Medulla oblongata (tissue), 1 donor: ENCODE results near the gene RERE.
A peak's percentile ranks its signal among the peaks of the same experiment; 100 is the strongest.

Experiments used
- DNase-seq: peaks from one replicate; pipeline ENCODE4 v3.0.0-alpha.2; 2015; ENCODE audit errors: extremely low spot score

RERE gene

GRCh38 chr1:8689431-8690252 lies 127.8 kb downstream of the RERE start:
- no peak for DNase-seq

GRCh38 chr1:8687538-8687937 lies 129.9 kb downstream of the RERE start:
- no peak for DNase-seq

GRCh38 chr1:8687039-8687438 lies 130.4 kb downstream of the RERE start:
- no peak for DNase-seq

DNA sequence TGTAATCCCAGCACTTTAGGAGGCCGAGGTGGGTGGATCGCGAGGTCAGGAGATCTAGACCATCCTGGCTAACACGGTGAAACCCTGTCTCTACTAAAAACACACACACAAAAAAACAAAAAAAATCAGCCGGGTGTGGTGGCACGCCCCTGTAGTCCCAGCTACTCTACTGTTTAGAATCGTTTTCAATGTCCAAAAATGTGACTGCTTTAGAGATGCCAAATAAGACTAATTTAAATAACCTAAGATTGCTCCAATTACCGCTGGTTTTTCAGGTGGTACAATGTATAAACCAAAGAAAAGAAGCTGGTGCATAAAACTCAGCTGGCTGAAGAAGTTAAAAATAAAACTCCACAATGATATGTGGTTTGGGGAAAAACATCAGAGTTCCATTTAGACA lies 132.0 kb downstream of the RERE start:
- DNase-seq: no peak

GRCh38 chr1:8684590-8684989 lies 132.8 kb downstream of the RERE start:
- no peak for DNase-seq

- no peak for DNase-seq
Measured at GRCh38 chr1:8682573-8682972, 134.9 kb downstream of the RERE start.

DNA sequence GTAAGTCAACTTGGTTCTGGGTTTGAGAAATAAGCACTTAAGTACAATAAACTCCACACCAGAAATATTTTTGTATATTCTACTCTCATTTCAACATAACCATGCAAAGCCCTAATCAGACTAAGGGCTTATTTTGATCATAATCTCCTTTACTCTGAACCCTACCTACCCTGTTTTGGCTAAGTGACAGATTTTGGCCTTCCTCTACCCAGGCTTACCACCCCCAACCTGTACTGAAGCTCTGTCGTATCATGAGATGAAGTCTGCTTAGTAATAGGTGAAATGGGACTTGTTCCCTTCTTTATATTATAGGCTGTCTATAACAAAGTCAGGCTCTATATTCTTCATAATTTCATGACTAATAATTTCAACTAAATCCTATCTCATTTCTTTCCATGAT lies 135.5 kb downstream of the RERE start:
- DNase-seq: no peak

DNA sequence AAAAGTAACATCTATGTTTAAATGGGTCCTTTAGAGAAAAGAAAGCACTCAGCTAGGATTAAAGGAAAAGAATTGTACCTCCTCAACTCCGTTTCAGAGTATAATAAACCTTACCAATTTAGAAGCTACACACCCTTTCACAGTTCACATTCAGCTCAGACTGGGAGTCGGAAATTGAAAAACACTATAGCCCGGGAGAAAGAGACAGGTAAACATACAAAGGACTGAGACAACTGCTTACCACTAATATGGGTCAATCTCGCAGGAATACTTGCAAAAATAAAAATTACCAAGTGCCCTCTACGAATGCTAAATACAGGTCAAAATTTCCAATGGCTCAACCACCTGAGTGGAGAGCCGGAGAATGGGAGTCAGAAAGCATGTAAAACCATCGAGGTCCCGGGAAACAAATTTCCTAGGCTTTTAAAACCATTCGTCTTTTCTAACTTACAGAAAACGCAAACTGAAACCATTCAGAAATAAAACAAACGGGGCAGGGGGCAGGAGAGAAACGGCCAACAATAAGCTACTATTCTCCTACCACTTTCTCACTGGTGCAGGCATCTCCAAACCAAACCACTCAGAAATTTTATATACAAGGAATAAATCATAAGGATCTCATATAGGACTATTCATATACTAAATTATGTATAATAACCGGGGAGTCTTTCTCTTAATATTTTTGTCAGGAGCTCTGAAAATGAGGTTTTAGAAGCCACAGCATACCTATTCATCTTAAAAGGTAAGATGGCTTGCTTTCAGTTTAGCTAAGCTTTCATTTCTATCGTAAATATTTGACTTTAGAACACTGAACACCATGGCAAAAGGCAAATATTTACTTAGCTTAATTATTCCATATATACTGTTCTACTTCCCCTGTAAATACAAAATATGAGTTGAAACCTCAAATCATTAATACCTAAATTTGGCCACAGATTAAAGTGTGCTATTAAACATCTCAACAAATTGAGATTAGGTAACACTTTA lies 136.5 kb downstream of the RERE start:
- DNase-seq: no peak

DNA sequence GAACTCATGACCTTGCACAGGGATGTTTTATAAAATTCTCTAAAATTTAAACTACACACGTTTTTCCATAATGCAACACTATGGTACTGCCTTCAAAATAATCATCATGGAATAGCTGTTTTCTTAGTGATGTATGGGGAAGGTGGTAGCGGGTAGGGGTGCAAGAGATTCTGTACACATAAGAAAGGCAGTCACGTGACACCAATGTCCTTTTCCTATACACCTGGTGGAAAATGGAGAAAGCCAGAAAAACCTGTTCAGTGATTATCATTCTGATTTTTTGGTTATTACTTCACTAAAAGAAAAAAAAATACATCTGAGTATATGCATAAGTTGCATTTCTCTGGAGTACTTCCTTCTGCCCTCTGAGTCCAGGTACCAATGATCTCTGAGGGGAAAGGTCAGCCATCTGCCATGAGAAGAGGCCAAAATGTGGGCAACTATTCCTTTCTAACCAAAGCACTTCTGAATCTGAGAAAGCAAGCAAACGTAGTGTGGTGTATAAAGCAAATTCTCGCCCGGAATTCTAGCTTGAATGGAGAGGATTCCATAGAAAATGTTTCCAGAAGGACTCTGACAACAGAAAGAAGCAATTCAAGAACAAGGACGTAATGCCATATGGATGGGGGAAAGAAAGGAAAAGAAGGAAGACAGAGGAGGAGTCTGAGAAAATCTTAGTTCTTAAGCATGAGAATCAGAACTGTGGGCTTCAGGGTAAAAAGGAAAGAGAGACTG lies 137.3 kb downstream of the RERE start:
- no peak for DNase-seq

GRCh38 chr1:8679395-8679800 lies 138.0 kb downstream of the RERE start:
- no peak for DNase-seq

GRCh38 chr1:8678673-8679394 lies 138.6 kb downstream of the RERE start:
- no peak for DNase-seq

DNA sequence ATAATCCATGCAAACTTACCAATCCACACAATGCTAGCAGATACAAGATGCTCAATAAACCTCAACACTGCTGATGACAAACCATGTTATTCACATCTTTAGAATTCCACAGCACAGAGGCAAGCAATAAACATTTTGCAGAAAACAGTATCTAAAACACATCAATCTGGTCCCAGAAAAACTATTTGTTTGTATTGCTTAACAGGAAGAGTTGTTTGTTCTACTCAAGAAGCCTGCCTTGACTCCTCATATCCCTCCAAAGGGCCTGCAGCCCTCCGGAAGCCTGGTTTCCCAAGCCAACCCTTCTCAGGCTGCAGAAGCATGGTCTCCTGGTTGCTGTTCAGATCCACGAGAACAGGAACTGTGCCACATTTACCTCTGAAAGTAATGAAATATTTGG lies 139.7 kb downstream of the RERE start:
- no peak for DNase-seq

- DNase-seq: no peak
Measured at GRCh38 chr1:8676813-8677212, 140.6 kb downstream of the RERE start.

GRCh38 chr1:8676072-8676471 lies 141.4 kb downstream of the RERE start:
- no peak for DNase-seq

GRCh38 chr1:8674912-8675311 lies 142.5 kb downstream of the RERE start:
- no peak for DNase-seq

- DNase-seq: no peak
Measured at GRCh38 chr1:8674481-8674880, 143.0 kb downstream of the RERE start.

DNA sequence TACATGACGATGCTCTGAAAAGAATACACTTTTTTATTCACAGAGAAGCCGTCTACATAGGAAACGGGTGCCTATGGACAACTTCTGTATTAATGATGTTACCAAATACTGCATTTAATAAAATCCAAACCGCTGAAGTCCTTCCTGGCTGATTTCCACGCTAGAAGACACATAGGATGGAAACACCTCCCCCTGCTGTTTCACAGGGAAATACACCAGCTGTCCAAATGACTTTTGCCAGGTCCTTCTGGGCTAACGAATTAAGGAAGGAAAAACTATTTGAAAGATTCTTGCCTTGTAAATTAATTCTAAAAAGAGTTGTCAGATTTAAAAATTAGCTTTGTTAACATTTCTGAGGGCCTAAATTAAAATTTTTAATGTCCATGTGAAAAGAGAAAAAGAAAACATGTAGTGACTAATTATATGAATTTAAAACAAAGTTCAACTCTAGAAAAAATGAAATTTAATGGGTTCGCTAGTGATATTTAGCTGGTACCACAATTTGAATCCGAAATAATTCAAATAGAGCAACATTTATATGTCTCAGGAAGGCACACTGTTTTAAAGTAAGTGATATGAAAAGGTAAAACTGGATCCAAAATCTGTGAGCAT lies 146.0 kb downstream of the RERE start:
- DNase-seq: peak; percentile 89

DNA sequence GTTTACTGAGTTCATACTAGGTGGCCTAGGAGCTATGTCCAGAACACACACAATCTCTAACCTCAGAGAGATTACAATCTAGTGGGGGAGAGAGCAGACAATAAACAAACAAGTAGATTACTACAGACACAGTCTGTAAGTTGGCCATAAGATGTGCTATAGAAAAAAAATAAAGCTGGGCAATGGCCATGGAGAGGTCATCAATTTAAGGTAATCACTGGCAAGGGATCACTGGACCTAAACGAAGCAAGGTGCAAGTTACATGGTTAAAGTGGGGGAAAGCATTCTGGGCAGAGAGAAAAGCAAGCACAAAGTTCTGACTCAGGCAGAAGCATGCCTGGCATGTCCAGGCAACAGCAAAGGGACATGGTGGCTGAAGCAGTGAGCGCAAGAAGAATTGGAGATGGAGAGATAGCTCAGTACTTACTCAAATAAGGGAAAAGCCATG lies 147.0 kb downstream of the RERE start:
- DNase-seq: no peak

DNA sequence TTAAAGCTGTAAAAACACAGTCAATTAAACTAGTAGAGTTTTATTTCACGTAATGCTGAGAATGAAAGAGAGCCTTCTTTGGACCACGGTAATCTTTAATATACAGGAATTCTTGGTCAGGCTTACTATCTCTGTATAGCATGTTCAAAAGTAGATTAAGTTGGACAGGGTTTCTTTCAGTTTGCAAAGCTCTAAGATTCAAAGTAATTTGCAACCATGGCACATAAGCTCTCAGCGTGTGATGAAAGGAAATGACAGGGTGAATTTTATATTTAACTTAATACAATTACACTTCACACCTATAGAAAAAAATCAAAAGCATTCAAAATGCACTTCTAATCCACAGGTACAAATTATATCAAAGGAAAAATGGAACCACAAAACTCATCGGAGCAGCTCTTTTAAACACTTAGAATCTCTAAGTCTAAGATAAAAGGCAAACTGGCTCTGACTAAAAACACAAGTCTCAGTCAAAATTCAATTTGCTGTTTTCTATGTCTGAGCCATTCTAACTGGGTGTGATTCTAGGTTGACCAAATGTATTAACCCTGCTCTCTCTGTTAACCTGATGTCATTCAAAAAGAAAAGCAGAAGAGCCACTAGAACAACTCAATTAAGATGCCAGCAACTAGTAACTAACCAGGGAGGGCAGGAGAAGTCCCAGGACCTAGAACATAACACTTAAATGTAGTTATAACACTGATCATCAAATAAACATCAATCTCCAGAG lies 147.7 kb downstream of the RERE start:
- no peak for DNase-seq
